ENCODE results near the gene TNFRSF6B.
"Not testable (repeated sequence)": the region's sequence is repeated elsewhere in the genome, so short reads cannot be mapped to it uniquely, and the experiment has no call there.

TNFRSF6B gene, protein sequence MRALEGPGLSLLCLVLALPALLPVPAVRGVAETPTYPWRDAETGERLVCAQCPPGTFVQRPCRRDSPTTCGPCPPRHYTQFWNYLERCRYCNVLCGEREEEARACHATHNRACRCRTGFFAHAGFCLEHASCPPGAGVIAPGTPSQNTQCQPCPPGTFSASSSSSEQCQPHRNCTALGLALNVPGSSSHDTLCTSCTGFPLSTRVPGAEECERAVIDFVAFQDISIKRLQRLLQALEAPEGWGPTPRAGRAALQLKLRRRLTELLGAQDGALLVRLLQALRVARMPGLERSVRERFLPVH

DNA sequence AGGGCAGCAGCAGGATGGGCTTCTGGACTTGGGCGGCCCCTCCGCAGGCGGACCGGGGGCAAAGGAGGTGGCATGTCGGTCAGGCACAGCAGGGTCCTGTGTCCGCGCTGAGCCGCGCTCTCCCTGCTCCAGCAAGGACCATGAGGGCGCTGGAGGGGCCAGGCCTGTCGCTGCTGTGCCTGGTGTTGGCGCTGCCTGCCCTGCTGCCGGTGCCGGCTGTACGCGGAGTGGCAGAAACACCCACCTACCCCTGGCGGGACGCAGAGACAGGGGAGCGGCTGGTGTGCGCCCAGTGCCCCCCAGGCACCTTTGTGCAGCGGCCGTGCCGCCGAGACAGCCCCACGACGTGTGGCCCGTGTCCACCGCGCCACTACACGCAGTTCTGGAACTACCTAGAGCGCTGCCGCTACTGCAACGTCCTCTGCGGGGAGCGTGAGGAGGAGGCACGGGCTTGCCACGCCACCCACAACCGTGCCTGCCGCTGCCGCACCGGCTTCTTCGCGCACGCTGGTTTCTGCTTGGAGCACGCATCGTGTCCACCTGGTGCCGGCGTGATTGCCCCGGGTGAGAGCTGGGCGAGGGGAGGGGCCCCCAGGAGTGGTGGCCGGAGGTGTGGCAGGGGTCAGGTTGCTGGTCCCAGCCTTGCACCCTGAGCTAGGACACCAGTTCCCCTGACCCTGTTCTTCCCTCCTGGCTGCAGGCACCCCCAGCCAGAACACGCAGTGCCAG lies at the start of gene TNFRSF6B:
Gene TNFRSF6B (plus strand): TSS at position 25 of the 729 bp plus-strand sequence. CDS start 116 bp downstream, at position 141.
- DNase-seq: no peak

DNA sequence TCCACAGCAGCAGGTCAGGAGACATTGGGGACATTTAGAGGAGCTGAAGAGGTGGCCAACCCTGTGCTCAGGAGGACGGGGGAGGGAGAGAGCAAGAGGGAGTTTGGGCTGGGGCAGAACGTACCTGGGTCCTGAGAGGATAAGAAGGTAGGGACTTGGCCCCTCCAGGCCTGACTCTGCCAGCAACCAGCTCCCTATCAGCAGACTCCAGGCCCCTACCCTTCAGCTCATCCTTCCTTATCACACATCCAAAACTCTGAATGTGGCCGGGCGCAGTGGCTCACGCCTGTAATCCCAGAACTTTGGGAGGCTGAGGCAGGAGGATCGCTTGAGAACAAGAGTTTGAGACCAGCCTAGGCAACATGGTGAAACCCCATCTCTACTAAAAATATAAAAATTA lies 48.3 kb upstream of the TNFRSF6B start:
- no peak for DNase-seq

DNA sequence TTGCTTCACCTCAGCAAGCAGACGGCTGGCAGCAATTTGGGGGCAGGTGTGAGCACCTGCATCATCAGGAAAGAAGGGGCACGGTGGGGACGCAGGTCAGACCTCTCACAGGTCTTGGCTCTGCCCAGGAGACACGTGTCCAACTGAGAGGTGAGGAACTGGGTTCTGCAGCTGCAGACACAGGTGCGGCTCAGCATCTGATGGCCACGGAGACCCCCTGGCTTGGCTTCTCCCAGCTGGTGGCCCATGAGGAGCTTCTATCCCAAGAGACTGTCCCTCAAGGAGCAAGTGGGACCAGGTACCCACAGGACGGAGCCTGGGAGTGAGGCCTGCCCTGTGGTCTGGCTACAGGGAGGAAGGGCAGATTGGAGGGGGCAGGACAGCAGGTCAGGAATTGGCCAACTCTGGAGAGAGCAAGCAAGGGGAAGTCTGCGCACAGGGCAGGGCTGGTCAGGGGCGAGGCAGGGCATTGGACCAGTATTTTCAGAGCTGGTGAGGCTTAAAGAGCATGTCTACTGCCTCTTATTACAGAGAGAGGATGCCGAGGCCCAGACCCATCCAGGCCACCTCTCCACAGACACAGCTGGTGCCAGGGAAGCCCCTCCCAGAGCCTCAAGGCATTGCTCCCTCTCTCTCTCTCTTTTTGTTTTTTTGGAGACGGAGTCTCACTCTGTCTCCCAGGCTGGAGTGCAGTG lies 47.4 kb upstream of the TNFRSF6B start:
- no peak for DNase-seq

DNA sequence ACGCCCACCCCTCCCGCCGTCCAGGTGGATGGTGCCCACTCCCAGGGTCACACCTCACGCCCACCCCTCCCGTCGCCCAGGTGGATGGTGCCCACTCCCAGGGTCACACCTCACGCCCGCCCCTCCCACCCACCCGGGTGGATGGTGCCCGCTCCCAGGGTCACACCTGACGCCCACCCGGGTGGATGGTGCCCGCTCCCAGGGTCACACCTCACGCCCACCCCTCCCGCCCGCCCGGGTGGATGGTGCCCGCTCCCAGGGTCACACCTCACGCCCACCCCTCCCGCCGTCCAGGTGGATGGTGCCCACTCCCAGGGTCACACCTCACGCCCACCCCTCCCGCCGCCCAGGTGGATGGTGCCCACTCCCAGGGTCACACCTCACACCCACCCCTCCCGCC lies 46.0 kb upstream of the TNFRSF6B start:
- not testable (repeated sequence) for DNase-seq

DNA sequence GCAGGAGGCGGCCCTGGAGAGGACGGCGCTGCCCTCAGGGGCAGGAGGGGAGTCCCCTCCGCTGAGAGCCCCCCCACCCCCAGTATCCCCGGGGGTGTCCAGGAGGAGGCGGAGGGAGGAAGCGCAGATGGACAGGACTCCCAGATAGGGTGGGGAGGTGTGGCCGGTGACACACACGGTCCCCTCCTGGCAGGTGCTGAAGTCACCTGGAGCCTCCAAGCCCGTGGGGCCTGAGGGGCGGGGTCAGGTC lies 44.6 kb upstream of the TNFRSF6B start:
- DNase-seq: no peak

DNA sequence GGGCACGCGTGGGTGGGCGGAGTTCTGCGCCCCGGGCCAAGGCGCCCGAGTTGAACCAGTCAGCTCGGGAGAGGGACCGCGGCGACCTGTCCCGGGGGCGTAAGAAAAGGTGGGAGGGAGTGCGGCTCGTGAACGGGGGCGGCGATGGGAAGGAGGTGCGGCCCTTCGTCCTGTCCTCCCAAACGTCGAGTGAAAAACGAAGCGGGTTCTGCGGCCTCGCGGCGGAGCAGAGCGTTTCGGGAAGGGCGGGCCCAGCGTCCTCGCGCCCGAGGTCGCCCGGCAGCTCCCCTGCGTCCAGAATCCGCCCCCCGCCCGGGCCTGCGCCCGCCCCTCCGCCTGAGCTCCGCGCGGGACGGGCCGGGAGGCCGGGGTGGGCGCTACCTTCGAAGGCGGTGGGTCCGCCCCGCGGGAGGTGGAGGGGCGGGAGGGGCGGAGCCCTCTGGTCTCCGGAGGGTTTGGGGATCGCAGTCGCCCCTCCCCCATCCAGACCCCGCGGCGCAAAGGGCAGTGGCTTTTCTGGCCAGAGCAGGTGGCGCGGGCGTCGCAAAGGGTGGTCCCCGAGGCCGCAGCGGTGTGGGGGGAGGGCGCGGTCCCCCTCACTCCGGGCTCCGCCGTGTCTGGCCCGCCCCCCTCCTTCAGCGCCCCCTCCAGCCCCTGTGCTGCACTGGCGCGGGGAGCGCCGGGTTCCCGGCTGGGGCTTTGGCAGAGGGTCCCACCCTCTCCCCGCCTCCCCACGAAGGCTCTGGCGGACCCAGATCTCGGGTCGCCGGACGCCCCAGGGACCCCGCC lies 44.1 kb upstream of the TNFRSF6B start:
- DNase-seq: peak in 1 of 2 experiments; percentile 78

DNA sequence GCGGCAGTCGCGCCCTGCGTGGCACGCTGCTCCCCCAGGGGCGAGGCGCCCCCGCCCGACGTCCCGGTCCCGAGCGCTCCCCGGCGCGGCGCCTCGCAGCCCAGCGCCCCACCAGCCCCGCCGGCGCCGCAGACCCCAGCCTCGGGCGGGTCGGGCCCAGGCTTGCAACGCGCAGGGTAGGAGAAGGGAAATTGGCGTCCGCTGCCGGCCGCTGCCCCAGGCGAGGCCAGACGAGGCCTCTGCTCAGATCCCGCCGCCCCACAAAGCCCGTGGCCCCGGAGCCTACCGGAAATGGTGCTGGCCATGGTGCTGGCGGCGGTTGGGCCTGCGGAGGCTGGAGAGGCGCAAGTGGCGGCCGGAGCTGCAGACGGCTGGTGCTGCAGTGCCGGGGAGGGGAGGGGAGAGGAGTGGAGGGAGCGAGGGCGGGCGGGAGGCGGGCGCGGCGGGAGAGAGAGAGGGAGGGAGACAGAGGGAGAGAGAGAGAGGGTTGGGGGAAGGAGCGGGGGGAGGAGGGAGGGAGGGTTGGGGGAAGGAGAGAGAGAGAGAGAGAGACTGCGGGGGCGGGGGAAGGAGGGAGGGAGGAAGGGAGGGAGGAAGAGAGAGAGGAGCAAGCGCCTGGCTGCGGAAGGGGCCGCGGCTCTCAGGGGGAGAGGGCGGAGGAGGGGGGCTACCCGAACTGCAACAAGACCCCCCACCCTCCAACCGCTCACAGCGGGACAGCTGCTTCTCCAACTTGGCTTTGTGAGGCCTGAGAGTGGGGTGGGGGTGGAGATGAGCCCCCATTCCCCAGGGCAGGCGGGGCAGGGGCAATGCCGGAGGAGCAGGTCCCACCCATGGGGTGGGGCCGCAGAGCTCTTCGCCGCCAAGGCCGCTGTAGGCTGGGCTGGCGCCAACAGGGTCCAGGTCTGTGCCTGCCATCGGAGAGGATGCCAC lies 43.1 kb upstream of the TNFRSF6B start, which contains the start of gene STMN3:
Gene STMN3 (minus strand): TSS at position 384 of the 933 bp plus-strand sequence. CDS start 79 bp downstream, at position 305.
- peak; percentile 80 to 84 for DNase-seq

DNA sequence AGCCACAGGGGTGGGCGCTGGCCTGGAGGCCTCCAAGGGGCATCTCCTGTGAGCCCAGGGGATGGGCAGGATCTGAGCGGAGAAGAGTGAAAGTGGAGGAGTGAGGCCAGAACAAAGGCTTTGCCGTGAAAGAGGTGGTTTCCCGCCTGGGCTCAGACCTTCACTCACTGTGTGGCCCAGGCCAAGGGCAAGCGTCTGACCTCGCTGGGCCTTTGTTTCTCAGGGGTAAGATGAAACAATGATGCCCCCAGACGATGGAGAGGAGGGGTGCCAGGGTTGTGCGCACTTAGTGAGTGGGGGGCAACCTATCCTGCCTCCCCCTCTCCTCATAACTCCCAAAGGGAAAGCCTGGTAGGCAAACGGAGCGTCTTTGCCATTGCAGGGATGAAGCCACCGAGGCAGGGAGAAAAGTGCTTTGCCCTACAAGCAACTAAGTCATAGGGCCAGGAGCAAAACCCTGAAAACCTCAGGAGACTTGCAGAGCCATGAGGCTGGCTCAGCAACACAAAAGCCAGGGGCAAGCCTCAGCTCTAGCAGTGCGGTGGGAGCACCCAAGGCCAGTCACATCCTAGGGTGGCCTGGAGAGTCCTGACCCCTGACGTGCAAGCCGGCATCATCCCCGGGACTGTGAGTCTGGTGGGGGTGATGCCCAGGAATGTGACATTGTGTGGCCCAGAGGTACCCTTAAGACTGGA lies 42.3 kb upstream of the TNFRSF6B start:
- DNase-seq: no peak

DNA sequence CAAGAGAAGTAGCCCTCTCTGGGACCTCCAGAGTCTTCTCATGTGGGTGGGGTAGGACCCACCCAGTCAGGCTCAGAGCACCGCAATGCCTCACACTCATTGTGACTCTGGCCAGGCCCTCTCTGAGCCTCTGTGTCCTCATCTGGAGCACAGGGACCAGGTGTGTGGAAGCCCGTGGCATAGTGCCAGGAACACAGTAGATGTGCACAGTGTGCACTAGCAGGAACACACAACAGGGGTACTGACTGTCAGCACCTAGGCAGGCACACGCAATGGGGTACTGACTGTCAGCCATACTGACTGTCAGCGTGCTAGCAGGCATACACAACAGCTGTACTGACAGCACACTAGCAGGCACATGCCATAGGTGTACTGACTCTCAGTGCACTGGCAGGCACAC lies 41.2 kb upstream of the TNFRSF6B start:
- DNase-seq: no peak

DNA sequence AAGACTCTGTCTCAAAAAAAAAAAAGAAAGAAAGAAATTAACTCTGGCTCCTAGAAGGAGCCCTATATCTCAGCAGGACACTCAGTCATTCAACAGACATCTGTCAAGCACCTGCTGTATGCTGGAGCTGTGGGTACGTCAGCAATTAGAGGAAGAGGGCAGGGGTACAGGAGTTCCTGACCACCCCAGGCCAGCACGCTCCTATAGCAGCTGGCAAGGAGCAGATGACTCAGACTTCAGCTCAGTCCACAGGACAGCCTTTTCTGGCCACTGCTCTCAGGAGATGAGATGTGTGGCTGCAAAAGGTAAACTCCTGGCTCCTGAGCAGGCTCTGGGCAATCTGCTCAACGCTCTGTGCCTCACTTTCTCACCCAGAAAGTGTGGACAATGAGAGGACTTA lies 40.0 kb upstream of the TNFRSF6B start:
- no peak for DNase-seq

DNA sequence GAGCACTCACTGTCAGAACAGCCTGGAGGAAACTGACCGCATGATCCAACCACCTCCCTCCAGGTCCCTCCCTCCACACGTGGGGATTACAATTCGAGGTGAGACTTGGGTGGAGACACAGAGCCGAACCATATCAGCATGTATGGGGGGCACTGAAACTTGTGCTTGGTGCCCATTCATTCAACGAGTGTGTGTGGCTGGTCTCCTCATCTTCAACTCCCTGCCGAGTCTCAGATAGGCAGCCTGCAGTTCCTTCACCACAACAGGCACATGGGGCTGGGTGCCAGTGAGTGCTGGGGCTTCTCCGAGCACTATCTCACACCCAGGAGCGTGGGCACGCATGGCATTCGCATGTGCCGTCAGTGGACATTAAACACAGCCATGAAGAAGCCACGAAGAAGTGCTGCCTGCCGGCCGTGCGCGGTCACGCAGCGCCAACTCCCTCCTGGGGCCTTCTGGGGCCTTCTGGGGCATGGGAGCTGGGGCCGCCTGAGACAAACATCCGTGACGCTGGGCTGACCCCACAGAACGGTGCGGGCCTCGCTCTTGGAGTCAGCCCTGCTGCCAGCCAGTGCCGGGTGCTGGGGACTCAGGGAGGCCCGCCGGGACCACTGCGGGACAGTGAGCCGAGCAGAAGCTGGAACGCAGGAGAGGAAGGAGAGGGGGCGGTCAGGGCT lies 39.1 kb upstream of the TNFRSF6B start:
- no peak for DNase-seq

DNA sequence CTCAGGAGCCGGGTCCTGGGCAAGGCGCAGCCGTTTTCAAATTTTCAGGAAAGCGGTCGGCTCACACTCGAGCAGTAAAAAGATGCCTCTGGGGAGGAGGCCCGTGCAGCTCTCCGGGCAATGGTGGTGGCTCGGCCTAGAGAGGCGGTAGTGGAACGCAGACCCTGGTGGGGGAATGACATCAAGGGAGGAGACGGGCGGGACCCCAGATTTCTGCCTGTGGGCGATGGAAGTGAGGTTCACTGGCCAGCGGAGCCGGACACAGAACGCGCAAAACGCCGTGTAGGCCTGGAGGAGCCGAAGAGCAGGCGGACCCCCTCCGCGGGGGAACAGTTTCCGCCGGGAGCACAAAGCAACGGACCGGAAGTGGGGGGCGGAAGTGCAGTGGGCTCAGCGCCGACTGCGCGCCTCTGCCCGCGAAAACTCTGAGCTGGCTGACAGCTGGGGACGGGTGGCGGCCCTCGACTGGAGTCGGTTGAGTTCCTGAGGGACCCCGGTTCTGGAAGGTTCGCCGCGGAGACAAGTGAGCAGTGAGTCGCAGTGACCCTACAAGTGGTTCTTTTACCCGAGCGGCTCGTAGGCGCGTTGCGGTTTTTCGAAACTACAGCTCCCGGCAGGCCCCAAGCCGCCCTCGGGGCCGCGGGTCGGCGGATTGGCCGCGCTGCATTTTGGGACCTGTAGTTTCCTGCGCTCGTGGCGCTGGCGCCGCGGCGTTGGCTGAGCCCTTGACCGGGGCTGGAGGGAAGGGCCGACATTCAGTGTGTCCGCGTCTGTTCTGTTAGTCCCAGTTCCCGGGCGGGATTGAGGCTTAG lies 38.3 kb upstream of the TNFRSF6B start, which contains the start of gene RTEL1:
Gene RTEL1 (plus strand): TSS at position 376 of the 812 bp plus-strand sequence. CDS start 1,091 bp downstream, outside the sequence.
- peak; percentile 92 to 95 for DNase-seq

DNA sequence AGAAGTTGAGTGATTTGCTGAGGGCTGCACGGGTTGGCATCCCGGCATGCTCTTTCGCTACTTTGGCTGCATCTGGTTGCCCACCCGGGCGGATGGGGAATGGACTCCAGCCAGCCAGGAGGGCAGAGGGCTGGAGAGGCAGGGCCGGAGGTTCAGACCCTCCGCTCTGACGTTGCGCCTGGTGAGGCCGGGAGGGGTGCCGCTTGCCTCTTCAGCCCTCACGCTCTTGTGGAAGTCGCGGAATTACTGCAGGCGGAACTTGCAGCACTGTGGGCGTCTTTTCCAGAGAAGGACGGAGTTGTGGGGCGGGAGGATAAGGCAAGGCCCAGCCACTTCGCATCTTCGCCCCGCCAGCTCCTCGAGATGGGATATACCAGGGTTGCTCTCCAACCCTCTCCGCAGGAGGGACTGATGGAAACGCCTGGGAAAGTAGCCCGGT lies 37.7 kb upstream of the TNFRSF6B start:
- DNase-seq: no peak

DNA sequence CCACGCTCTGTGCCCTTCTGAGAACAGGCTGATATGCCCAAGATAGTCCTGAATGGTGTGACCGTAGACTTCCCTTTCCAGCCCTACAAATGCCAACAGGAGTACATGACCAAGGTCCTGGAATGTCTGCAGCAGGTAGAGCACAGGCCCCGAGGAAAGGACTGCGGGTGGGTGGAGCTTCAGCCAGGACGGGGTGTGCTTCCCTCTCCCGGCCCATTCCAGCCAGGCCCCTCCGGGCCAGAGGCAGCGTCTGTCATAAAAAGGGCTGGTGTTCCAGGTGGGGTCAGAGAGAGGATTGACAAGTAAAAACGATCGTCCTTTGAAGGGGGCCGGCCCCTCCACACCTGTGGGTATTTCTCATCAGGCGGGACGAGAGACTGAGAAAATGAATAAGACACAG lies 37.1 kb upstream of the TNFRSF6B start:
- no peak for DNase-seq

DNA sequence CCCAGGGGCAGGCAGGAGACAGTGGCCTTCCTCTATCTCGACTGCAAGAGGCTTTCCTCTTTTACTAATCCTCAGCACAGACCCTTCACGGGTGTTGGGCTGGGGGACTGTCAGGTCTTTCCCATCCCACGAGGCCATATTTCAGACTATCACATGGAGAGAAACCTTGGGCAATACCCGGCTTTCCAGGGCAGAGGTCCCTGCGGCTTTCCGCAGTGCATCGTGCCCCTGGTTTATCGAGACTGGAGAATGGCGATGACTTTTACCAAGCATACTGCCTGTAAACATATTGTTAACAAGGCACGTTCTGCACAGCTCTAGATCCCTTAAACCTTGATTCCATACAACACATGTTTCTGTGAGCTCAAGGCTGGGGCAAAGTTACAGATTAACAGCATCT lies 36.3 kb upstream of the TNFRSF6B start:
- DNase-seq: not testable (repeated sequence)

DNA sequence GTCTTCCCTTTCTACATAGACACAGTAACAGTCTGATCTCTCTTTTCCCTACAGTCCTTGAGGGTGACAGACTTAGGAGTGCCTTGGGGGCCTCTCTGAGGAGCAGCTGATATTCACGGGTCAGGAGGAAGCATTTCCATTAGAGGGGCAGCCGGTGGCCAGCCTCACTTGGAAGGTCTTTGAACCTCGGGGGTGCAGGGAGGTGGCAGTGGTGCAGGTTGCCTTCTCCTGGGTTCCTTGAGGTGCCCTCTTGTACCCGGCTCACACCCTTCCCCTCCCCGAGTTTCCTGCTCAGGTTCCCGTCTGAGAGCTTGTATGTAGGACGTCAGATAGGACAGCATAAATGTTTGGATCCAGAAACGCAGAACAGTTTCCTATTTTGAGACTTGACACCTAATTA lies 35.8 kb upstream of the TNFRSF6B start:
- DNase-seq: no peak

DNA sequence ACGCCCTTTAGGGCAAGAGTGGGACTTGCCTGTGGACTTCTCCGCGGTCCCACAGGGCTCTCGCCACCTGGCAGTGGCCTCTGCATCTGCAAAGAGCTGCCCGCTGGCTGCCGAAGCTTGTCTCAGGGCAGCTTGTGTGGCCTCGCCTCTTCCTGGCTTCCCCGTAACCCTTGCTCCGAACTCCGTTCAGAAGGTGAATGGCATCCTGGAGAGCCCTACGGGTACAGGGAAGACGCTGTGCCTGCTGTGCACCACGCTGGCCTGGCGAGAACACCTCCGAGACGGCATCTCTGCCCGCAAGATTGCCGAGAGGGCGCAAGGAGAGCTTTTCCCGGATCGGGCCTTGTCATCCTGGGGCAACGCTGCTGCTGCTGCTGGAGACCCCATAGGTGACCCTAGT lies 35.3 kb upstream of the TNFRSF6B start:
- no peak for DNase-seq

DNA sequence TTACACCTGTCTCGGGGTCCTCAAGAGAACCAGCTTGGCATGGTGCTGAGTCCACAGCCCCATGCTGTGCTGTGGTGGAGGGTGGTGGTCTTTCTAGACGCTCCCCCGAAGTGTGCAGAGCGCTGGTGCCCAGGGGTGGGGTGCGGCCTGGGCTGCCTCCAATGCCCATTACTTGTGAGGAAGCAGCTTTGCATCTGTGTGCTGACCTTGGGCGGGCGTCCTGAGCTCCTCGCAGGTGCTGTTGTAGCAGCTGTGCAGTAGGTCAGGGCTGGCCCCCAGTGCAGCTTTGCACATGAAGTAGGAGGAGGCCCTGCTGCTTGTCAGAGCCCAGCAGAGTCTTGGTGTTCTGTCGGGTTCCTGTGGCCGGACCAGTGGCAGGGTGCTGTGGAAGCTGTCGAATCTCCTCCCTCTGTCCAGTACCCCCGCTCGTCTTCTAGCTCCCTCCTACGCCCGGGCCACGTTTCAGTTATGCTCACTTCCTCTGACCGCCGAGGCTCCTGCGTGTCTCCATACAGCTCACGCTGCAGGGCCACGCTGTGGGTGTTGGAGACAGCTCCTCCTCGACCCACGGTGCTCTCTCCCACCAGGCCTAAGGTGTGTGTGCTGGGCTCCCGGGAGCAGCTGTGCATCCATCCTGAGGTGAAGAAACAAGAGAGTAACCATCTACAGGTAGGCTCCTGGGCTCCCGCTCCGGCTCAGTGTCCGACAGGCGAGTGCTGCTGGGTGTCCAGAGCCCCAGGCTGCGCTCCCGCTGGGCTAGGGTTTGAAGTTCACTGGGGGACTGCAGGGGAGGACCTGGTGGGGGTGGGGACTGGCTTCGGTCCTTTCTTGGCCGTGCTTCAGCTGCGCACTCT lies 34.3 kb upstream of the TNFRSF6B start:
- no peak for DNase-seq

DNA sequence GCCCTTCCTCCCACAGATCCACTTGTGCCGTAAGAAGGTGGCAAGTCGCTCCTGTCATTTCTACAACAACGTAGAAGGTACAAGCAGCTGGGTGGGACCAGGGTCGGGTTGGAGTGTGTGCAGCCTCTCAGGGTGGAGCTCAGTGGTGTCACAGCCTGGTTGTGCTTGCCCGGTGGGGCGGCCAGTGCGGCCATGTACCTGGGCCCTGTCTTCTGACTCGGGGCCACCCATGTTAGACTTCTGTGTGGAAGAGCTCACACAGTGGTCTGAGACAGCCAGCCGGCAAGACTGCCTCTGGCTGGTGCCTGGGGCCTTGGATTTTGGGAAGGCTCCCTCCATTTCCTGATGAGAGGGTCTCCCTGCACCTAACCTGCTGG lies 33.7 kb upstream of the TNFRSF6B start:
- no peak for DNase-seq

All from NCI-H446 (cell line).